ENCODE results near the gene PLBD2.

The PLBD2 gene

DNA sequence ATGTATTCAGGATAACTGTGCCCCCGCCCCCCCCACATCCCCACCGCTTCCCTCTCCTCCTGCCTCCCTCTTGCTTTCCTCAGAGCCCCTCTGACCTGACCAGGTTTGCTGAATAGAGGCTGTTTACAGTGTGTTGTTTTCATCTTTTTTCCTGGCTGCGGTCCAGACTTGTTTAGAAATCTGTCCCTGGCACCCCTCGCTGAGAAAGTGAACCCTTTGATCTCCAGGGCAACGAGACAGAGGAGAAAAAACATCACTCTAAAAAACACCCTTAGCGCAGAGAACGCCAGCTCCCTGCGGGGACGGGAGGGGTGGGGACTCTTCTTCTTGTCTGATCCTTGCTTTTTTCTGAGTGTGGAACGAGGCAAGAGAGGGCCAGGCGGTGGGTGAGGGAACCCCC, 22.8 kb downstream of the PLBD2 start:
- H3K4me3 ChIP-seq (ENCODE audit: low read depth, low read length) = no peak overlapping the region
- TF ChIP-seq, protein P1, sequence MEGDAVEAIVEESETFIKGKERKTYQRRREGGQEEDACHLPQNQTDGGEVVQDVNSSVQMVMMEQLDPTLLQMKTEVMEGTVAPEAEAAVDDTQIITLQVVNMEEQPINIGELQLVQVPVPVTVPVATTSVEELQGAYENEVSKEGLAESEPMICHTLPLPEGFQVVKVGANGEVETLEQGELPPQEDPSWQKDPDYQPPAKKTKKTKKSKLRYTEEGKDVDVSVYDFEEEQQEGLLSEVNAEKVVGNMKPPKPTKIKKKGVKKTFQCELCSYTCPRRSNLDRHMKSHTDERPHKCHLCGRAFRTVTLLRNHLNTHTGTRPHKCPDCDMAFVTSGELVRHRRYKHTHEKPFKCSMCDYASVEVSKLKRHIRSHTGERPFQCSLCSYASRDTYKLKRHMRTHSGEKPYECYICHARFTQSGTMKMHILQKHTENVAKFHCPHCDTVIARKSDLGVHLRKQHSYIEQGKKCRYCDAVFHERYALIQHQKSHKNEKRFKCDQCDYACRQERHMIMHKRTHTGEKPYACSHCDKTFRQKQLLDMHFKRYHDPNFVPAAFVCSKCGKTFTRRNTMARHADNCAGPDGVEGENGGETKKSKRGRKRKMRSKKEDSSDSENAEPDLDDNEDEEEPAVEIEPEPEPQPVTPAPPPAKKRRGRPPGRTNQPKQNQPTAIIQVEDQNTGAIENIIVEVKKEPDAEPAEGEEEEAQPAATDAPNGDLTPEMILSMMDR (IDR thresholded peaks at IDR 0.05; ENCODE audit: insufficient read depth, low read length, missing control alignments) = no peak
- DNase-seq (ENCODE audit: low read depth, low spot score) = no peak
- ChIA-PET POLR2A (no interaction called here), CTCF (no interaction called here)

DNA sequence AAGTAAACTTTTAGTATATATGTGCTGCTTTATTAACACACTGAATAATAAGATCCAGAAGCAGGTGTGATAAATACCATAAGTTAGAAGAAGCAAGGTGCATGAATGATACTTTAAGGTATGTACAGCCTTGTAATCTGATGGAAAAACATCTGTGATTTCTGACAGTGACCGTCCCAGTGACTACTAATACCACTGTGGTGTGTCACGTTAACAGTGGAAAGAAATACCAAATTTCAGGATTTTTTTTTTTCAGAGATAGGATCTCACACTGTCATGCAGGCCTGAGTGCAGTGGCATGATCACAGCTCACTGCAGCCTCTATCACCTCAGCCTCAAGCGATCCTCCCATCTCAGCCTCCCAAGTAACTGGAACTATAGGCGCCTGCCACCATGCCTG, 23.8 kb downstream of the PLBD2 start:
- DNase-seq (ENCODE audit: low read depth, low spot score) = no peak
- H3K4me3 ChIP-seq (ENCODE audit: low read depth, low read length) = no peak overlapping the region
- ChIA-PET CTCF (interaction anchor here (0.7 to 1.5 kb wide), 3 partner anchors 19 to 185 kb away, joined by 3 to 4 read pairs (median 3); no protein-coding TSS in a partner anchor), POLR2A (no interaction called here)
- TF ChIP-seq, protein P1 (IDR thresholded peaks at IDR 0.05; ENCODE audit: insufficient read depth, low read length, missing control alignments) = no peak

DNA sequence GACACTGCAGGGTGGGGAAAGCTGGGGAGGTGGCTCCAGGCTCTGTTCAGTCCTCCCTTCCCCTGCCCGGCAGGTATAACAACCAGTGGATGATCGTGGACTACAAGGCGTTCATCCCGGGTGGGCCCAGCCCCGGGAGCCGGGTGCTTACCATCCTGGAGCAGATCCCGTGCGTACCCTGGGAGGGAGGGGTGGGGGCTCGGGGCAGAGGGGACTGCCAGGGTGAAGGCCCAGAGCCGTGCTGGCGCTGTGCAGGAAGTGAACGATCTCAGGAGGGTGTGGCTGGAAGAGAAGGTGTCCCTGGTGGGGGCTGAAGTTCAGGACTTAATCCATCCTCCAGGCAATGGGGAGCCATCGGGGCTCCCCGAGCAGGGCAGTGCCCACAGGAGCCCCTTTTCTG, 26.4 kb downstream of the PLBD2 start:
- CTCF ChIA-PET = interaction anchor here (1.5 kb wide), 1 partner anchor 38 kb away, joined by 3 read pairs; the partner anchor contains the start of gene SDSL
- no peak overlapping the region for H3K4me3 ChIP-seq (ENCODE audit: low read depth, low read length)
- no peak for DNase-seq (ENCODE audit: low read depth, low spot score)
- POLR2A ChIA-PET = no interaction called here
- TF ChIP-seq, protein P1 (IDR thresholded peaks at IDR 0.05; ENCODE audit: insufficient read depth, low read length, missing control alignments) = no peak

DNA sequence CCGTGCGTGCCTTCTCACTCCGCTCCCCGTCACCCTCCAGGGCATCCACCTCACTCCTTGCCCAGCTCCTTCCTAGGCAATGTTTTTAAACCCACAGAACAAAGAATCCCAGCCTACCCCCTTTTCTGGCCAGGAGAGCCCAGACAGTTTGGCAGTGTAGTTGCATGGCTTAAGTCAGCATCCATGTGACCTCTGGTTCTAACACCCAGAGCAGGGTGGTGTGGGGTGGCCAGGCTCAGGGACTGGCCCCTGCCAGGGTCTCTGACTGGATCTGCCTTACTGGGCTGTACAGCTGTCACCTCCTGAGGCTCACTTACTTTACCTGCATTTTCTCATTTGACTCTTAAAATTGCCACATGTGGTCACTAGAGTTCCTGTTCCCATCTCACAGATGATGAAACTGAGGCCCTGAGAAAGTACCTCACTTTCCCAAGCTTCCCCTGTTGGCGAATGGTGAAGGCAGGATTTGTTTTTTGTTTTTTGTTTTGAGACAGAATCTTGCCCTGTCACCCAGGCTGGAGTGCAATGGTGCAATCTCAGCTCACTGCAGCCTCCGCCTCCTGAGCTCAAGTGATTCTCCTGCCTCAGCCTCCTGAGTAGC, 27.0 kb downstream of the PLBD2 start:
- no peak for DNase-seq (ENCODE audit: low read depth, low spot score)
- ChIA-PET POLR2A (no interaction called here), CTCF (interaction anchor here (1.5 kb wide), 1 partner anchor 37 kb away, joined by 3 read pairs; the partner anchor contains the start of gene SDSL)
- TF ChIP-seq, protein P1 (IDR thresholded peaks at IDR 0.05; ENCODE audit: insufficient read depth, low read length, missing control alignments) = no peak
- H3K4me3 ChIP-seq (ENCODE audit: low read depth, low read length) = no peak overlapping the region

- ChIA-PET POLR2A (no interaction called here), CTCF (no interaction called here)
- H3K4me3 ChIP-seq (ENCODE audit: low read depth, low read length) = no peak overlapping the region
- TF ChIP-seq, protein P1 (IDR thresholded peaks at IDR 0.05; ENCODE audit: insufficient read depth, low read length, missing control alignments) = no peak
- DNase-seq (ENCODE audit: low read depth, low spot score) = no peak
Observed at GRCh38 chr12:113386866-113387566, 28.6 kb downstream of the PLBD2 start.

DNA sequence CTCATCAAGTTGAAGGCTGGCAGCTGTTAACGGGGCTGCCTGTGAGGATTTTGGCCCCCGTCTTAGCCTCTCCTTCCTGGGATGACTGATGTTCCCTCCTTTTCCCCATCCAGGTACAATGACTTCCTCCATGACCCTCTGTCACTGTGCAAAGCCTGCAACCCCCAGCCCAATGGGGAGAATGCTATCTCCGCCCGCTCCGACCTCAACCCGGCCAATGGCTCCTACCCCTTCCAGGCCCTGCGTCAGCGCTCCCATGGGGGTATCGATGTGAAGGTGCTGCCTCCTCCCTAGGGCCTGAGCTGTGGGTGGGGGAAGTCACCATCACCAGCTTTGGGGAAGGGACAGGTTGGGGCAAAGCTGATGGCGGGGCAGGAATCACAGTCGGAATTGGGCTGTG, 29.2 kb downstream of the PLBD2 start:
- H3K4me3 ChIP-seq (ENCODE audit: low read depth, low read length) = no peak overlapping the region
- POLR2A ChIA-PET = no interaction called here
- no peak for DNase-seq (ENCODE audit: low read depth, low spot score)
- TF ChIP-seq, protein P1 (IDR thresholded peaks at IDR 0.05; ENCODE audit: insufficient read depth, low read length, missing control alignments) = no peak
- CTCF ChIA-PET = no interaction called here
